Hepatic stellate cell (primary cell): ENCODE measurements around the gene DGKE.

ENCODE experiments used
- DNase-seq: peaks from one replicate; pipeline ENCODE4 v3.0.0; 2011; ENCODE audit warnings: low spot score

DGKE gene

GRCh38 chr17:56917559-56918296, 83.8 kb downstream of the DGKE start:
- no peak for DNase-seq

GRCh38 chr17:56918916-56919315, 85.0 kb downstream of the DGKE start:
- DNase-seq: no peak
